Vein endothelial cell (primary cell): ENCODE data around the gene SMIM15. TPM values are rescaled to one million over a fixed set of nuclear protein-coding genes. Genes with fewer than 3 reads are reported as not detected.

Source experiments
- total RNA-seq: library from RNA; depleted of rRNA; stranded (reverse); fragments of >200 nt; gene quantifications from 2 replicates; pipeline ENCODE4 v1.2.3, GENCODE V29; 2012

The SMIM15 gene, protein sequence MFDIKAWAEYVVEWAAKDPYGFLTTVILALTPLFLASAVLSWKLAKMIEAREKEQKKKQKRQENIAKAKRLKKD
- 43.8 and 44.1 TPM in 2 replicates for total RNA-seq

DNA sequence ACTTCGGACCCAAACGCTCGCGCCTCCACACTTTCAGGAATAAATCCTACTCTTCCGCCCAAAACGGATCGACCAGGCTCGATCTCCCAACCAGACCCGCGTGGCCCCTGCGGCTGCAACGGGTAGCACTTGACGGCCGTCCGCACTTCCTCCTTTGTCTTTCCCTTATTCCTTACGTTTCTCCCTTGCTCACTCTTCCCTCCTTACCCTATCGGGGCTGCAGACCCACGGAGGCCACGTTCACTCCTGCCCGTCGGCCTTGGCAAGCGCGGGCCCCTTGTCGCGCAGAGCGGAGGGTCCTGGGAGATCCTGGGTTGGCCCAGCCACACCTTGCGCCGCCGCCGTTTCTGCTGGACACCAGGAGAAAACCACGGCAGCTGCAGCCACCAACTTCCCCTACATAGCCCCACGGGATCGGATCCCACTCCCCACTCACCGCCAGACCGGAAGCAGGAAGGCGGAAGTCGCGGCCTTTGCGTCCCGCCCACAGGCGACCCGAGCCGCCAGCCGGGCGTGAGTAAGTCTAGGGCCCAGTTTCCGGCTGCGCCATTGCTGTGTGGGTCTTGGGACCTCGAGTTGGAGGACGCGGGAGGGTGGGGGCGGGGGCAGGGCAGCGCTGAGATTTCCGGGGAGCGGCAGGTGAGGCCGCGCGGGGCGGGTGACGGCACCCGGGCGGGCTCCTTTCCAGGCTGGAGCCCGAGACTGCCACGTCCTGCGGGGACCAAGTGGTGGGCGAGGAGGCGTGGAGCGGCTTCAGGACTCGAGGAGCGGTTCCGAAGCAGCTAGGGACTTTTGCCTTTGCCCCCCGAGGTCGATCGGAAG is at the start of gene SMIM15:
Gene SMIM15, minus strand, starts transcription at position 459 of the 822 bp plus-strand sequence. CDS start 2,297 bp downstream, outside the sequence.

Other genes with a start within 250 kb of the SMIM15 start
- 18.0 and 19.6 TPM in 2 replicates for gene ERCC8, start 217.4 kb downstream of the SMIM15 start, total RNA-seq
- 14.7 and 22.1 TPM in 2 replicates for gene NDUFAF2, start 217.3 kb downstream of the SMIM15 start, total RNA-seq
- 20.7 and 24.8 TPM in 2 replicates for gene ZSWIM6, start 169.8 kb upstream of the SMIM15 start, total RNA-seq